ENCODE measurements around the gene USP54.
A peak's percentile ranks its signal among the peaks of the same experiment; 100 is the strongest.

Gene USP54

DNA sequence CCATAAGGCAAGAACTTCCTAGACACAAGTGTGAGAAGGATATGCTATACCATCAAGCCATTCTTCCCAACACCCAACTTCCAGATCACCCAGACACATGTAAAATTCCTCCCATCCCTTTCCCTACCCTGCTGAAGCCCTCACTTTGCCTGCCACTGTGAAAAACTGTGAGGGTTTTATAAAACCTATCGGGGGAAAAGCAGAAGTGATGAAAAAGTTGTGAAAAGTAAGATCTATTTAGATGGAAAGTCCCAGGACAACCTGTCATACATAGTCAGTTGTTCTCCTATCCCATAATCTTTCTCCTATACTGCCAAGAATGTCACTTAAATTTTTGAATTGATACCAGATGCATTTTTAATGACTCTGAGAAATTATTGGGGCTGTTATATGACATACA is 56.3 kb downstream of the USP54 start:
- DNase-seq (ENCODE audit: low read depth) = no peak

DNA sequence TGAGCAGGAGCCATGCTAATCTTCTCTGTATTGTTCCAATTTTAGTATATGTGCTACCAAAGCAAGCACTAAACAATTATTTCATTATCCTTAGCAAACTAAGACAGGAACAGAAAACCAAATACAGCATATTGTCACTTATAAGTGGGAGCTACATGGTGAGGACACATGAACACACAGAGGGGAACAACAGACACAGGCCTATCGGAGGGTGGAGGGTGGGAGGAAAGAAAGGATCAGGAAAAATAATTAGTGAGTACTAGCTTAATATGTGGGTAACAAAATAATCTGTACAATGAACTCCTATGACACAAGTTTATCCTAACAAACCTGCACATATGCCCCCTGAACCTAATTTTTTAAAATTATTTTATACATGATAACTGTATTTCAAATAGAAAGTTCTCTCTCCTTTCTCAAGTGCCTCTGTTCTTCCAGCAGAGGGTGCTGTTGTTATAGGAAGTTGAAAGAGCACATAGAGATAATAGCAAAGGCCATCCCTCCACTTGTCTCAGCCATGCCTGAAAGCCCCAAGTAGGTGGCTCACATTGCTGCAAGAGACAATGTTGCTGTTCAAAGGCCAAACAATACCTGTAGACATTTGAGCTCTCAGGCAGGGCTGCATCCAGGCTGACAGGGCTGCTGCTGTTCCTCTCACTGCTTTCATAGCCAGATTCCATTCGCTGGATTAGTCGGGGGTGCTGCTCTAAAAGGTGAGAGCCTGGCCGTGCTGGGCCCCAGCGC is 61.9 kb downstream of the USP54 start:
- peak; percentile 17 for DNase-seq (ENCODE audit: low read depth)

DNA sequence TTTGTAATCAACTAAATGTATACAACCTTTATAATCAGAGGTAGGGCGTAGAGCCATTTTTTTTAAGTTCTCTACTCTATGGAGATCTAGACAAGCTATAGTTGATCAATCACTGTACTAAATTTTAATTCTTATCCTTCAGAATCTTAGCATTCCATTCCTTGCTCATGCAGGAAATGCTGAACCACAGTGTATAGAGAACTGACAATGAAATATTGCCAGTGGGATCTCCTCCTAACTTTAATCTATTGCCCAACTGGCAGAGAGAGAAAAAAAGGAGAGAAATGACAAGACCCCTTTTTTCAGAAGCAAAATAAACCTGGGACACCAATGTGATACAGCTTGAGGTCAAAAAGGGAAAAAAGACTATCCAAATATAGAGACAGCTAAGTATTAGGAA is 68.9 kb downstream of the USP54 start:
- no peak for DNase-seq (ENCODE audit: low read depth)

DNA sequence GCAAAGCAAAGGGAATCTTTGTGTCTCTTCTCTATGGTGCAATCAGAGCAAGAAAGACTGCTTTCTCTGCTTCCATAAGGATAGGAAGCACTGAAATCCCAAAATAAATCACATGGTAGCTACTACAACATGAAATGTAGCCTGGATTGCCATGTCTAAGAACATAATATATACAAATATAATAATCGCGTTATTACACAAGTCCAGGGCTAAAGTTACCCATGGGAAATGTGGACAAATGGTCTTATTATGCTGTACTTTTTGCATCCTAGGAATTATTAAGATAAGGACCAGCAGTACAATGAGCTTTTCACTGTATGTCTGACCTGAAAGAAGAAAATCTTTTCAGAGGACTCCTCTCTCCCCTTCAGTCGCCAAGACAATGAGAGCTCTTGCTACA is 71.8 kb downstream of the USP54 start:
- DNase-seq (ENCODE audit: low read depth) = no peak

DNA sequence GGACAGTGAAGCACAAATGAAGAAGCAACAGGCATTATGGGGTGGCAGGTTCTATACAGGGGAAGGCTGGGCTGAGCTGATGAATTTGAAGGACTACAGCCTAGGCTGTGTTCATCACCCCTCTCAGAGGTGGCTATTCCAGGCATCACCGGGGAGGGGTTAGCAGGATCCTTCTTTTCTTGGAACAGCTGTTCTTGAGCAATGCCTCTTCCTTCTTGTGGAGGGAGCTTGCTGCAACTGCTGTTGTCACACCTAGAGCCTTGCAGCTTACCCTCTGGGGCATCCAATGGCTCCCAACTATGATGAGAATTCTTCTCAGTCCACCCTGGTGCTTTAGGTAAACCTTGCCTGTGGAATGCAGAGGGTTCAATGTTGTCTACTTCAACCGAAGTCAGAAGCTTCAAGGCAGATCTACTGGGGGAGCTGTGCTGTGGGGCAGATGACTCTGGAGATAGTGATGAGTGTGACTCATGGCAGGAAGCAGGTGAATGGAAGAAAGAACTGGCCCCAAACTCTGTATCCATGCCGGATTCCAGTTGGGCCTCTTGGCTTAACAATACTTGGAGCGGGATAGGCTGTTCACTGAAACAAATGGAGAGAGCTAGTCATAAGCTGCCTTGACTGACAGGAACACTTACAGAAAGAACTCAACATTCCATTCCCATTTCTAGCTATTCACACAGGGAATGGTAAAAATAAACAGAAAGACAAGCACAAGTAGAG is 73.8 kb downstream of the USP54 start:
- no peak for DNase-seq (ENCODE audit: low read depth)

DNA sequence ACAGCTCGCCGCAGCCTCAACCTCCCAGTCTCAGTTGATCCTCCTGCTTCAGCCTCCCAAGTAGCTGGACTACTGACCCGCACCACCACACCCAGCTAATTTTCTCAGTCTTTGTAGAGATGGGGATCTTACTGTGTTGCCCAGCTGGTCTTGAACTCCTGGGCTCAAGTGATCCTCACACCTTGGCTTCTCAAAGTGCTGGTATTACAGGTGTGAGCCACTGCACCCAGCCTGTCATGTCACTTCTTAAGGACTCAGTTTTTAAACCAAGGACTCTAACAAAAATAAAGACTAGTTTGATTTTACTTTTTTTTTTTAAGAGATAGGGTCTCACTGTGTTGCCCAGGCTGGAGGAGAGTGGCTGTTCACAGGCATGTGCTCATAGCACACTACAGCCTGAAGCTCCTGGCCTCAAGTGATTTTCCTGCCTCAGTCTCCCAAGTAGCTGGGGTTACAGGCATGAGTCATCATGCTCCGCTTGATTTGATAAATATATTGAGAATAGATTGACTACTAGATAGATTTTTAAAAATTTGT is 78.9 kb downstream of the USP54 start:
- DNase-seq (ENCODE audit: low read depth) = no peak

DNA sequence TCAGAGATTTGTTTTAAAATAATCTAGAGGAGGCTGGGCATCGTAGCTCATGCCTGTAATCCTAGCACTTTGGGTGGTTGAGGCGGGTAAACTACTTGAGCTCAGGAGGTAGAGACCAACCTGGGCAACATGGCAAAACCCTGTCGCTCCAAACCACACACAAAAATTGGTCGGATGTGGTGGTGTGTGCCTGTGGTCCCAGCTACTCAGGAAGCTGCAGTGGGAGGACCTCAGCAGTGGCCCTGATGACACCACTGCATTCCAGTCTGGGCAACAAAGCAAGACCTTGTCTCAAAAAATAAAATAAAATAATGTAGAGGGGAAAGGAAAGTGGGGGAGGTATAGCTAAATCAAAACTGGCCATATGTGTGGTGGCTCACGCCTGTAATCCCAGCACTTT is 81.4 kb downstream of the USP54 start:
- no peak for DNase-seq (ENCODE audit: low read depth)

DNA sequence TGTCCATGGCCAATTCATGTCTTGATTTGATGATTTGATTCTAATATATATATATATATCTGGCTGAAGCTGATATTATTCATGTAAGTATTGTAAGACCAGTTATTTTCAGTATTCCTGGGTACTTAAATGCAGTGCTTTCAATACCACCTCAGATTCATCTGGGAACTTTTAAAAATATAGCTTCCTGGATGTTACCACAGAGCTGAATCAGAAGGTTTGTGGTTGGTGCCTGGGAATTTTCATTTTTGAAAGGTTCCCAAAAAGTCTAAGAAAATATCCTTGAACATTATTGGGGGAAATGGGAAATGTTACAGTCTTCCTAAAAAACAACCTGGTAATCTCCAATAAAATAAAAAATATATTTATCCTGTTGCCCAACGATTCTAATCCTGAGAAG is 84.7 kb downstream of the USP54 start:
- DNase-seq (ENCODE audit: low read depth) = no peak

DNA sequence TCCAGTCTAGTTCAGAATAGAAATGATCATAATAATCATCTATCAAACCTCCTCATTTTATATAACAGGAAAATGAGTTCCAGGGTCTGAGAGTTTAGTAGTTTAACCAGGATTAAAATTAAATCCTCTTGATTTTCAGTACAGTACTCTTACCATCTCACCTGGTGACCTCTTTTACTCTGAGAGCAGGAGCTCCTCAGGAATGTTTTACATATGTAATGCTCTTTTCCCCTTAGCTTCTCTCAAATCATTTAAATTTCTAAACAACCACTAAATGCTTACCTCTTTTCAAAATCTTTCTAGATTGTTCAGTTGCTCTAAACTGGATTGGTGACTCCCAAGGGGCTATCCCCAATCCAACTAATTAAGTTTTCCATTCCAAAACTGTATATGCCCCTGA is 85.1 kb downstream of the USP54 start:
- DNase-seq (ENCODE audit: low read depth) = no peak

DNA sequence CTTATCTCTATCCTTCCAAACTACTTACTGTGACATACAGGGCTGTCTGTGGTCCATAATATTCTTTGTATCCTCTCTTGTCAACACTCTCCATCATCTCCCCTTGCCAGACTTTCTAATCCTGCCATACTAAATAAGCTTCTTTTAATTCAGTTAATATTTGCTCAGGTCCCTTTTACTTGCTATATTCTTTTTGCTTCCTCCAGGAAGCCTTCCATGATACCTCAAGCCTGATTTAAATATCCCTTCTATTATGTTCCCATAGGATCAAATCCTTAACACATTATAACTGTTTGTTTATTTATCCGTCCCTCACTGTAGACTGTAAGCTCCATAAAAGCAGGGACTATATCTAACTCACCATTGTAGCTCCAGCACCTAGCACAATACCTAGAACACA is 88.1 kb downstream of the USP54 start:
- no peak for DNase-seq (ENCODE audit: low read depth)

DNA sequence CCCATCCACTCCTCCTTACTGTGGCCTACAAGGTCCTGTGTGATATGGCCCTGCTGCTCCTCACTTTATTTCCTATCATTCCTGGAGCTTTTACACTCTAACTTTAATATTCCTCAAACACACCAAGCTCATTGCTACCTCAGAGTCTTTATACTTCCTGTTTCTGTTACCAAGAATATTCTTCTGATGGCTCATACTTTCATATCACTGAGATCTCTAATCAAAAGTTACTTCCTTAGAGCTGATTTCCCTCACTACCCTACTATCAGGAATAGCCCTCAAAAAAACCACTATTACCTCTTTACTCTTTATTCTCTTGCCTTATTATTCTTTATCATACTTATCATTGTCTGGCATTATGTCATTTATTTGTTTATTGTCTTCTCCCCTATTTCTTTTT is 89.5 kb downstream of the USP54 start:
- DNase-seq (ENCODE audit: low read depth) = no peak

DNA sequence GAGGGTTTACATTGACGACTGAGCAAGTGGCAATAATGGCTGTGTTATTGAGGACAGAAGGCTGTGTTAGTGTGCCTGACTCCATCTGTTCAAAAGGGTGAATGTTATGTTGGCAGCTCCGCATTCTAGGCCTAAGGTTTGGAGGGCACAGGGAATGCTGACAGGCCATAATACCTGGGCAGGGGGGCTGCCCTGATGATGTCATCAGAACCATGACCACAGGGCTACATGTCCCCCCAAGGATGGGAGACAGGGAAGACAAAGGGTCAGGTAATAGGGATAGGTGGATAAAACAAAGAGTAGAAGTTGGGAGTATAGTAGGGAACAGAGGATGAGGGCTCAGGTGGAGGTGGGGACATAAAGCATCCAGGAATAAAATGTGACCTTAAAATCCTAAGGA is 93.5 kb downstream of the USP54 start:
- DNase-seq (ENCODE audit: low read depth) = no peak

DNA sequence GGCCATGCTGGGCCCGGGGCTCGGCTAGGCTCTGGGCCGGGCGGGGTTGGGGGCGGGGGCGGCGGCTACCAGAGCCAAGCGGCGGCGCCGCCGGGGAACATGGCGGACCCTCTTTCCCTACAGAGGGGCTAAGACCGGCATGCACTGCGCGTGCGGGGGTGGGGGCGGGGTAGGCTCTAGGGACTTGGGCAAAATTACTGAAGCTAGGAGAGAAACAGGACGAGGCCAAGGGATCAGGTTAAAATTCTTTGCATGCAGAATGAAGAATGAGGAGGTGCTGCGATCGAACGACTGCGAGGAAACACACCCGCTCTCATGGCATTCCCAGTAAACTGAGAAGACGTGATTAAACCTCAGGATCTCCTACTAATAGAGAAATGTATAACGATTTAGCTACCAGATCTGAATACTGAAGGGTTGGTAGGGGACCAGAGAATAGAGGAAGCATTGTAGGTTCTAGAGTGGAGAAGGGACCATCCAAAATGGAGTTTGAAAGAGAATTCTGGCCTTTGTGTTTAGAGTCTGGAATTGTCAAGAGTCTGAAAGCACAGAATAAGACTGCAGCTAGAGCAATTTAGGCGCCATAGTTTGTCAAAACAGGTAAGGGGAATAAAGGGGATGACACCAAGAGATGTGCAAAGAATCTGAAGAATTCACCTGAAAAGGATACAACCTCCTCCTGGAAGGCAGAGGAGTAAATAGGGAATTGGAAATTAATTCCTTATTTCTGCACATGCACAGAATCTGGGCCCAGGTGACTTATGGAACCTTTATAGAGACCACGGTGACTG is 95.1 kb downstream of the USP54 start, which contains the start of gene PPP3CB:
Gene PPP3CB, minus strand, starts transcription at position 141 of the 791 bp plus-strand sequence. Its CDS starts 135 bp downstream, at position 6.
- peak; percentile 90 for DNase-seq (ENCODE audit: low read depth)

DNA sequence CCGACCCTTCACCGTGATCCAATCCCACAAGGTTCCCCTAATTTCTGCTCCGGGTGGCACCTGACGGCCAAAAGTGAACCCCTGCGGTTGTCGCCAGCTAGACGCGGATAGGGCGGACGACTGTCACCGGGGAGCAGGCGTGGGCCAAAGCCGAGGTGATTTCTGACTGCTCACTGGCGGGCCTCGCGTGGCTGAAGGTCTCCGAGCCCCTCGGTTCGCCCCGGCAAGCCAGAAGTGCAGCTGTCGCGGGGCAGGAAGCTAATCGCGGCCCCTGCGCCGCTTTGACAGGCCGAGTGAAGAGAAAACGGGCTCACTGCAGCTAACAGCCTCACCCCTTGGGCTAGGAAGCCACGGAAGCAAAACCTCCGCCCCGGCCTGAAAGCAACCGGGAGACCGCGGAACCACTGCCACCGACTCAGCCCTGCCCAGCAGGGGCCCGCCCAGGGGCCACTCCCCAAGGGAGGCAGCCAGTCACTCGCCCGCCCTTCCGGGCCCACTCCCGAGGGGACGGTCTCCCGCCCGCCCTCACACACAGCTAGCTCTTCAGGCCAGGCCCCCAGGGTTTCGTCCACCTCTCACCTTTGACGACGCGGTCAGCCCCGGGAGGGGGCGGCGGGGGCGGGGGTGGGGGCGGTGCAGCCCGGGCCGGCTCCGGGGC is 95.8 kb downstream of the USP54 start:
- DNase-seq (ENCODE audit: low read depth) = peak; percentile 77

DNA sequence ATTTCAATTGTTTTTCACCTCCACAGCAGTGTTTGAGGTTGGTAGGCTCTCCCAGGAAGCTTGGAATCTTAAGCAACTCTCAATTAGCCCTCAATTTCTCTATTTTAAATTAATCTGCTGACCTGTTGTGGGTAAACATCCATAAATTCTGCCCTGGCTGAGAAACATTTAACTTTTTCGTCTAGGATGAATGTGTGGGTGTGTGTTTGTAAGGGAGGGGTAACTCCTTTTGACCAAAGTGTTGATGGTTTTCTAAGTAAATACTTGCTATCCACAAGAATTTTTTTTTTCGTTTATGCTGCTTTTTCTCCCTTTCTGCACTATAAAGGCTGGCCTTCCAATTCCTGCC is 96.3 kb downstream of the USP54 start:
- no peak for DNase-seq (ENCODE audit: low read depth)

DNA sequence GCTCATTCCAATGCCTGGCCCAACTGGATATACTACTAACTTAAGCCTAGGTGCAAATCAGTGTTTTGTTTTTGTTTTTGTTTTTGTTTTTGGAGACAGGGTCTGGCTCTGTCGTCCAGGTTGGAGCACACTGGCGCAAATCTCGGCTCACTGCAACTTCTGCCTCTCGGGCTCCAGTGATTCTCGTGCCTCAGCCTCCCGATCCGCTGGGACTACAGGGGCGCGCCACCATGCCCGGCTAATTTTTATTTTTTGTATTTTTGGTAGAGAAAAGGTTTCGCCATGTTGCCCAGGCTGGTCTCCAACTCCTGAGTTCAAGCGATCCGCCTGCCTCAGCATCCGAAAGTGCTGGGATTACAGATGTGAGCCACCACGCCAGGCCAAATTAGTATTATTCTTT is 96.9 kb downstream of the USP54 start:
- DNase-seq (ENCODE audit: low read depth) = no peak

DNA sequence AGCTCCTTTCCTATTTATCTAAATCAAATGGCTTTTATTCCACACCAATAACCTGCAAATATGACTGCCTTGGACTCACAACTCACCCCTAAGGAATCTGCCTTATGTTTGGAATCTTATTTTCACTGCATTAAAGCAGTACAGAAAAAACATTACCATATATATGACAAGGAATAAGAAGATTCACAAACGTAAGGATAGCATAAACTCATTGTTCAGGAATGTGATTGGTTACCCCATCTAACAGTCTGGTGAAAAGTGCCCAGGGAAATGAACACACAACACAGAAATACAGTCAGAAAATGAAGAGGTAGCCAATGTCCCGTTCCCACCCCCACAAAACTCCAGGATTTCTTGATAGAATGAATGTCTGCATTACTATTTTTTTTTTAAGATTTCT is 97.4 kb downstream of the USP54 start:
- DNase-seq (ENCODE audit: low read depth) = no peak

DNA sequence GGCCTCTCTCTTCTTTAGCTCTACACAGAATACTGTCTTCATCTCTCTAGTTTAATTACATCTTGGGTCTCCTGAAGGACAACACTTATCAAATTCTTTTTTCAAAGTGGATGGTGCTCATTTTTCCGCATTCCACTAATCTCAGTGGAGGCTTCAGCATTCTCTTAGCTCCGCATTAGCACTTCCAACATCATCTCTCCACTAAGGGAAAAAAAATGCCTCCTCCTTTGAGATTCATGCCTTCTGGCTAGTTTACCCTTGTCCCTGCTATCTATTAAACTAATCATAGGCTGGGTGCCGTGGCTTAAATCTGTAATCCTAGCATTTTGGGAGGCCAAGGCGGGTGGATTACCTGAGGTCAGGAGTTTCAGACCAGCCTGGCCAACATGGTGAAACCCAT is 104.5 kb downstream of the USP54 start:
- no peak for DNase-seq (ENCODE audit: low read depth)

DNA sequence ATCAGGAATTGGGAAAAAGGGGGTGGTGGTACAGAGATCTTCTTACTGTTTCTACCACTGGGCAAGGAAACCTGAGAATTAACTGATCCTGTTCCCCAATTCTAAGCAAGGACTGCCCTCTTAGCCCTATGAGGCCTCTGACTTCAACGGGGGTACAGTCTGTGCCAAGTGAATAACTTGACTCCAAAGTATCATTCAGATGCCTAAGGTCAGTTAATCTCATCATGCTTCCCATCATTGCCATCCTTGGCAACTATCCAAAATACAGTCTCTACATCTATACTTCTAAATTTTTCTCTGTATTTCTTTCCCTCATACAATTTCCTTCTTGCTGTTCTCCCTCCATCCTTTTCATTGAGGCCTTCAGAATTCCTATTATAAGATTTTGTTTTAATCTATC is 105.8 kb downstream of the USP54 start:
- no peak for DNase-seq (ENCODE audit: low read depth)

DNA sequence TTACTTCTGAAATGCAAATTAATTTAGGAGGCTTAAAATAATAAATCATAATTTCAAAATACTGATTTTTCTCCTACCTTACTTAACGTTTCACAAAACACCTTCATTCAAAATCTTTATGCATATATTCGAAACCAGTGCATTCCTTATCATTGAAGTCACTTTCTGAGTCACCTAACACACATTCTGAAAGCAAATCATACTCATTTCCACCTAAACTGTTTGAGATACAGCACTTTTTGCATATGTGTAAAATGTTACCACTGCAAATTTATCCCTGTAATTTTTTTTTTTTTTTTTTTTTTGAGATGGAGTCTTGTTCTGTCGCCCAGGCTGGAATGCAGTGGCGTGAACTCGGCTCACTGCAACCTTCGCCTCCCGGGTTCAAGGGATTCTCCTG is 111.0 kb downstream of the USP54 start:
- DNase-seq (ENCODE audit: low read depth) = no peak

DNA sequence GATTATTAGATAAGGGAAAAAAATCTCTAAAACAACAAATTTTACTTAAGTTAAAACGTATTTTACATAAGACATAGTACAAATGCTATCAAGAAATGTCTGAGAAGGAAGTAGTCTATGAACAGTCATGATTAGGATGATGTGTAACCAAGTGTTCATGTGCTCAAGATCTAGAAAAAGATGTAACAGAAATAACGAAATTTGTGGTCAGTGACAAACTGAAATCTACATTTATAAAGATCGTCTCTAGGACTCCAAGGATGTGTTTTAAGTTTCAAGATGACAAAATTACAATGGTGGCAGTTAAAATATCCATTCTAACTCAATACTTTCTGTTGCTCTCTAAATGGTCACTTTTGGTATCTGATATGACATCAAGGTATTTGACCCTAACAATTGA is 112.5 kb downstream of the USP54 start:
- DNase-seq (ENCODE audit: low read depth) = no peak

DNA sequence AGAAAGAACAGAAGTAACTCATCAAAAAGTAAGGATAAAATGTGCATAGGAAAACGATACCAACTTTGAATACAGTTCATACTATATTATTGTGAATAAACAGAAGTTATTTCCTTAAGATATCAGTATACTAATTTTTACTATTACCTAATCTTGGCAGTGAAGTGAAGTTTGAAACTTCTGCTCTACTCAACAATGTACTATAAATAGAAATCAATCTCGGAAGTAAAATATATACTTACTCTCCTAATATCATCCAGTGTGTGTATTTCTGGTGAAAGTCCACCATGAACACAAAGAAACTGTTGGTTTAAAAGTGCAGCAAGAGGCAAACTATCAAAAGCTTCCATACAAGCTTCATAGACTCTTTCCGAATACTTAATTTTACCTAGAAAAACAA is 119.9 kb downstream of the USP54 start:
- DNase-seq (ENCODE audit: low read depth) = no peak
